Loucy (cell line): Measurements from ENCODE around the gene SLC22A17.
"Not testable (repeated sequence)": the region's sequence is repeated elsewhere in the genome, so short reads cannot be mapped to it uniquely, and the experiment has no call there.

Experiments used
- H2AFZ ChIP-seq: fragments of 200-600 bp; sonication (generic); 2 replicates; pipeline ENCODE4 v1.6.0; 2016; ENCODE audit warnings: antibody characterized with exemption, mild to moderate bottlenecking, low read length, moderate library complexity
- H3F3A ChIP-seq: fragments of 200-600 bp; 2 replicates; pipeline ENCODE4 v1.6.0; 2016; ENCODE audit warnings: antibody characterized with exemption, low read depth, mild to moderate bottlenecking
- H3K27me3 ChIP-seq: fragments of 200-600 bp; sonication (generic); 2 replicates; pipeline ENCODE4 v1.6.1; 2014; ENCODE audit warnings: low read length, mild to moderate bottlenecking; ENCODE audit not compliant: insufficient read depth, poor library complexity, severe bottlenecking
- H3K36me3 ChIP-seq: fragments of 200-600 bp; sonication (generic); 2 replicates; pipeline ENCODE4 v1.6.1; 2016; ENCODE audit warnings: low read length; ENCODE audit not compliant: insufficient read depth
- H3K4me1 ChIP-seq: fragments of 200-600 bp; sonication (generic); 2 replicates; pipeline ENCODE4 v1.5.1; 2014; ENCODE audit warnings: low read length, mild to moderate bottlenecking; ENCODE audit not compliant: insufficient read depth, poor library complexity, severe bottlenecking
- H3K4me2 ChIP-seq: fragments of 200-600 bp; sonication (generic); 2 replicates; pipeline ENCODE4 v1.6.0; 2014; ENCODE audit warnings: antibody characterized with exemption, low read length, low read depth, mild to moderate bottlenecking; ENCODE audit not compliant: poor library complexity, severe bottlenecking
- H3K4me3 ChIP-seq: fragments of 200-600 bp; sonication (generic); 2 replicates; pipeline ENCODE4 v1.5.1; 2014; ENCODE audit warnings: low read length, mild to moderate bottlenecking, mixed read lengths; ENCODE audit not compliant: poor library complexity, severe bottlenecking
- H3K79me2 ChIP-seq: fragments of 200-600 bp; sonication (generic); 2 replicates; pipeline ENCODE4 v1.6.1; 2014; ENCODE audit warnings: low read length; ENCODE audit not compliant: insufficient read depth
- H3K9ac ChIP-seq: fragments of 200-600 bp; sonication (generic); 2 replicates; pipeline ENCODE4 v1.6.0; 2014; ENCODE audit warnings: mild to moderate bottlenecking, low read depth, low read length, moderate library complexity; ENCODE audit not compliant: poor library complexity, severe bottlenecking
- H3K9me2 ChIP-seq: fragments of 200-600 bp; sonication (generic); replicated peaks from 2 replicates; pipeline ENCODE4 v1.6.1; 2016; ENCODE audit warnings: low read depth, low read length, mixed read lengths
- H3K9me3 ChIP-seq: fragments of 200-600 bp; sonication (generic); 2 replicates; pipeline ENCODE4 v1.6.1; 2014; ENCODE audit warnings: mild to moderate bottlenecking, antibody characterized with exemption, low read length, low read depth; ENCODE audit not compliant: insufficient read depth
- H4K20me1 ChIP-seq: fragments of 200-600 bp; sonication (generic); 2 replicates; pipeline ENCODE4 v1.6.0; 2014; ENCODE audit warnings: antibody characterized with exemption, low read length, mild to moderate bottlenecking; ENCODE audit not compliant: insufficient read depth, poor library complexity, severe bottlenecking
- EZH2phosphoT487 ChIP-seq: fragments of 200-600 bp; IDR thresholded peaks from 2 replicates; pipeline ENCODE4 v1.6.1; 2018; ENCODE audit warnings: antibody characterized with exemption, mild to moderate bottlenecking, moderate library complexity, borderline replicate concordance
- TF ChIP-seq, protein P1 (sequence below): fragments of 200-600 bp; sonication (generic); conservative IDR thresholded peaks from 2 replicates; pipeline ENCODE4 v1.5.1; 2014; ENCODE audit warnings: mild to moderate bottlenecking, antibody characterized with exemption, low read length

The SLC22A17 gene

DNA sequence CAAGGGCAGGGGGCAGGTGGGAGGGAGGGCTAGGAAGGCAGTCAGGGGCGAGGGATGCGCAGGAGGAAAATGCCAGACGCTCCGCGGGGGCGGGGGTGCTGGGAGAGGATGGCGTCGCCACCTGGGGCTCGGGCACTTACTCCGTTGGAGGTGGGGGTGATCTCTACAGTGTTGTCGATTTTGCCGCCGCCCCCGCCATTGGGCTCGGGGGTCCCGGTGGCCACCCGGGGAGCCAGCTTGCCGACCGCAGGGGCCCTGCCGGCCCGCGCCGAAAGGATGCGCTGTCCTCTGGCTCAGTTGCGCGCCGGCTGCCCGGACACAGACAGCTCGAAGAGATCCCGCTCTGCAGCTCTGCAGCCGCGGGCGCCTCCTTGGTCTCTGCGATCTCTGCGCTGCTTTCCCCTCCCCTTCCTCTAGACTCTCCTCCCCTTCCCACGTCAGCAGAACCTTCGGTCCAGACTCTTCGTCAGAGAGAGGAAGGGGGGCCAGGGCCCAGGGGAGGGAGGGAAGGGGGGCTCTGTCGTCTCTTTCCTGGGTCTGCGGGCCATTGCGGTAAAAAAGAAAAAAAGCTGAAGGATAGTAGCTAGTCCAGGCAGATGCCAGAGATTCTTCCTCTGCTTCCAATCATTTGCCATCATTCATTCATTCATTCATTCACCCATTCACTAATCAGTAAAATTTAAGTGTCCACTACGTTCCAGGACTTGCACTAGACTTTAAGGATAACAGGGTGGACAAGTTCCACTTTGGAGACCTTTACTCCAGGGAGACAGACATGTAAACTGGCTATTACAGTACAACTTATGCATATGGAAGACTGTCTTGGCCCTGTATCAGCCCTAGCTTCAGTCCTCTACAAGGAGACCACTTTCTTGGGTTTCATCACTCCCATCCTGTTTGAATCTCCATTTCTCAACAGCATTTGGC lies at the start of gene SLC22A17:
TSS of gene SLC22A17 (minus strand) at position 382 of the 927 bp plus-strand sequence.
- peak within 1 kb of the TSS; percentile 47 for H3K9ac ChIP-seq
- H3K4me1 ChIP-seq: no peaks in the 10 kb centered on the region
- H3K4me3 ChIP-seq: peak within 1 kb of the TSS; percentile 73
- H3K27me3 ChIP-seq: peaks cover 17% of the 10 kb centered on the region
- no peaks in the 10 kb centered on the region for H3K79me2 ChIP-seq
- no peaks in the 10 kb centered on the region for H3K9me3 ChIP-seq
- peak within 1 kb of the TSS; percentile 71 for H3K4me2 ChIP-seq
- H4K20me1 ChIP-seq: no peaks in the 10 kb centered on the region
- H3F3A ChIP-seq: no peaks in the 10 kb centered on the region
- TF ChIP-seq, protein P1, sequence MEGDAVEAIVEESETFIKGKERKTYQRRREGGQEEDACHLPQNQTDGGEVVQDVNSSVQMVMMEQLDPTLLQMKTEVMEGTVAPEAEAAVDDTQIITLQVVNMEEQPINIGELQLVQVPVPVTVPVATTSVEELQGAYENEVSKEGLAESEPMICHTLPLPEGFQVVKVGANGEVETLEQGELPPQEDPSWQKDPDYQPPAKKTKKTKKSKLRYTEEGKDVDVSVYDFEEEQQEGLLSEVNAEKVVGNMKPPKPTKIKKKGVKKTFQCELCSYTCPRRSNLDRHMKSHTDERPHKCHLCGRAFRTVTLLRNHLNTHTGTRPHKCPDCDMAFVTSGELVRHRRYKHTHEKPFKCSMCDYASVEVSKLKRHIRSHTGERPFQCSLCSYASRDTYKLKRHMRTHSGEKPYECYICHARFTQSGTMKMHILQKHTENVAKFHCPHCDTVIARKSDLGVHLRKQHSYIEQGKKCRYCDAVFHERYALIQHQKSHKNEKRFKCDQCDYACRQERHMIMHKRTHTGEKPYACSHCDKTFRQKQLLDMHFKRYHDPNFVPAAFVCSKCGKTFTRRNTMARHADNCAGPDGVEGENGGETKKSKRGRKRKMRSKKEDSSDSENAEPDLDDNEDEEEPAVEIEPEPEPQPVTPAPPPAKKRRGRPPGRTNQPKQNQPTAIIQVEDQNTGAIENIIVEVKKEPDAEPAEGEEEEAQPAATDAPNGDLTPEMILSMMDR: no peak
- no peak for TF ChIP-seq EZH2phosphoT487
- H2AFZ ChIP-seq: peak within 1 kb of the TSS; percentile 77
- H3K9me2 ChIP-seq: no peaks in the 10 kb centered on the region
- H3K36me3 ChIP-seq: no peaks in the 10 kb centered on the region

DNA sequence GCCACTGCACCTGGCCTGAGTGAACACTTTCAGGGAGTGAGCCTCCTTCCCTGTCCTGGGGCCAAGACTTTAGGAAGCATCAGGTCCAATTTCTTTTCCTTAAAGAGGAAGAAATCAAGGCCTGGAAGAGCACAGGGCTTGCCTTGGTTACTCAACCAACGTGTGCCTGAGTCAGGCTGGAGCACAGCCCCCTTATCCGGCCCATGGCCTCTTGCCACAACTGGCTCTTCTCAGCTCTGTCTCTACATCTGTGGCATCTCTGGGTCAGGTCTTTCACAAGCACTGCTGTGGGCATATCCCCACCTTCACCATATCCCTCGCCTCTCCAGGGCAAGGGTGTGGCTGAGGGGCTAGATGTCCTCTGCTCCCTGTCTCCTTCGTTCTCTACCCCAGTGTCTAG lies 48.6 kb upstream of the SLC22A17 start:
- Histone ChIP-seq H3K4me2 (no peak overlapping the region), H3K9me3 (no peaks in the 10 kb centered on the region), H3K9ac (no peak overlapping the region), H3K4me1 (no peaks in the 10 kb centered on the region), H4K20me1 (no peaks in the 10 kb centered on the region), H3K27me3 (no peaks in the 10 kb centered on the region), H3K79me2 (no peaks in the 10 kb centered on the region), H3F3A (no peaks in the 10 kb centered on the region), H3K9me2 (no peaks in the 10 kb centered on the region), H3K4me3 (no peak overlapping the region), H2AFZ (no peak overlapping the region), H3K36me3 (no peaks in the 10 kb centered on the region)
- no peak for TF ChIP-seq EZH2phosphoT487
- TF ChIP-seq, protein P1: no peak

DNA sequence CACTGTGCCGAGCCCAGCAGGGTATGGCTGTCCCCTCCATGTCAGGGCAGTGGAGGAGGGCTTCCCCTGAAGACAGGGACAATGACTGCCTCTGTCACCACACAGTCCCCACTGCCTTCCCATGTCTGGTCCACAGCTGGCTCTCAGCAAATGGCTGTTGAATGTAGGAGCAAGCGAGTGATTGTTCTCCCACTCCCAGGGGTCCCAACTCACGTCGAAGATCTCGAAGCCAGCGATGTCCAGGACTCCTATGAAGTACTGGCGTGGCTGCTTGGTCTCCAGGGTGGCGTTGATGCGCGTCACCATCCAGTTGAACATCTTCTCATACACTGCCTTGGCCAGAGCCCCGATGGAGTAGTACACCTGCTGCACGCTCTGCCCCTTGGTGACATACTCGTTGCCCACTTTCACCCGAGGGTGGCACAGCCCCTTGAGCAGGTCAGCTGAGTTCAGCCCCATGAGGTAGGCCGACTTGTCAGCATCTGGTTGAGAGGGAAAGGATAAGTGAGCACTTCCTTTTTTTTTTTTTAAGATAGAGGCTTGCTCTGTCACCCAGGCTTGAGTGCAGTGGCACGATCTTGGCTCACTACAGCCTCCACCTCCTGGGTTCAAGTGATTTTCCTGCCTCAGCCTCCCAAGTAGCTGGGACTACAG lies 47.9 kb upstream of the SLC22A17 start:
- not testable (repeated sequence) for H3K79me2 ChIP-seq, H3K27me3 ChIP-seq, H3K4me2 ChIP-seq, H3K9ac ChIP-seq, H3K4me1 ChIP-seq, H3K9me3 ChIP-seq, H4K20me1 ChIP-seq, H3F3A ChIP-seq, H3K36me3 ChIP-seq, H3K9me2 ChIP-seq, H3K4me3 ChIP-seq, H2AFZ ChIP-seq
